HS-5 (cell line): ENCODE data around the gene GBA2.

Source experiments
- DNase-seq: peaks from one replicate; pipeline ENCODE4 v3.0.0-alpha.2; 2012; ENCODE audit warnings: low read depth

GBA2 gene

GRCh38 chr9:35748858-35749514 lies at the start of gene GBA2, which contains the start of gene RGP1:
Gene GBA2, minus strand, starts transcription at chr9:35749228. Its CDS starts 524 bp downstream, at chr9:35748704.
Gene RGP1, plus strand, starts transcription at chr9:35749287. Its CDS starts 469 bp downstream, at chr9:35749756.
- DNase-seq = no peak

- DNase-seq = no peak
Measured at GRCh38 chr9:35797311-35798109, 48.5 kb upstream of the GBA2 start.

DNA sequence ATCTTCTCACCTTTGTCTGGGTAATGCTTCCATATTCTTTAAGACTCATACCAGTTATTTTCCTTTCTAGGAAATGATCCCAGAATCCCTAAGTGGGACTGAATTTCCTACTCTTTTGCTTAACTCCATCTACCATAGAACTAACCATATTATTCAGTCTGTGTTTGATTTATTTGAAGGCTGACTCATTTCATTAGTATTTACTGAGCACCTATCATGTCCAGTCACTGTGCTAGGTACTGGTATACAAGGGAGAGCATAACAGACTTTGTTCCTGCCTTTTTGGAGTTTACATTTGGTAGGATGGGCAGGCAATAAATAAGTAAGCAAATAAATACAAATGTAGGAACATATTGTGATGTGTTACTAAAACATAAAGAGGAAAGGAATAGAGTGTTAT lies 46.7 kb upstream of the GBA2 start:
- DNase-seq = no peak

DNA sequence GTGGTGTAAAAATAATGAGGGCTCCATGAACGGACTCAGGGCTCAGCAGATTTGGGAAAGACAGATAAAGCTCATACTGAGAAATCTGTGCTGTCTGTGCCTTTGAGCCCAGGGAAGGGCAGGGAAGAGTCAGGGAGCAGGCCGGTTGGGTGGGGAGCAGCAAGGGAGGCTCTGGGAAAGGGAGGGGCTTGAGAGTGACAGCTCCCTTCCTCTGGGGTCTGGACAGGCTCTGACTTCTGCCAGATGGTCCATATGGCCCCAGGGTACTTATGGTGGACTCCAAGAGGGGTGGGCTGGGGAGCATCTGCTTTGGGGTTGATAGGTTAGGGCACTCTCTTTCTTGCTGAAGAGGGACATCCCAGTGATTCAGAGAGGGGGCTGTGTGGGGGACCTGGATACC lies 44.4 kb upstream of the GBA2 start:
- DNase-seq = no peak

- DNase-seq = no peak
Measured at GRCh38 chr9:35792826-35793225, 43.8 kb upstream of the GBA2 start.

- DNase-seq = no peak
Measured at GRCh38 chr9:35792024-35792813, 43.2 kb upstream of the GBA2 start.

- no peak for DNase-seq
Measured at GRCh38 chr9:35791297-35791921, 42.4 kb upstream of the GBA2 start, which contains the start of gene NPR2. Gene NPR2, plus strand, starts transcription at chr9:35791591. Its CDS starts 818 bp downstream, at chr9:35792409.

DNA sequence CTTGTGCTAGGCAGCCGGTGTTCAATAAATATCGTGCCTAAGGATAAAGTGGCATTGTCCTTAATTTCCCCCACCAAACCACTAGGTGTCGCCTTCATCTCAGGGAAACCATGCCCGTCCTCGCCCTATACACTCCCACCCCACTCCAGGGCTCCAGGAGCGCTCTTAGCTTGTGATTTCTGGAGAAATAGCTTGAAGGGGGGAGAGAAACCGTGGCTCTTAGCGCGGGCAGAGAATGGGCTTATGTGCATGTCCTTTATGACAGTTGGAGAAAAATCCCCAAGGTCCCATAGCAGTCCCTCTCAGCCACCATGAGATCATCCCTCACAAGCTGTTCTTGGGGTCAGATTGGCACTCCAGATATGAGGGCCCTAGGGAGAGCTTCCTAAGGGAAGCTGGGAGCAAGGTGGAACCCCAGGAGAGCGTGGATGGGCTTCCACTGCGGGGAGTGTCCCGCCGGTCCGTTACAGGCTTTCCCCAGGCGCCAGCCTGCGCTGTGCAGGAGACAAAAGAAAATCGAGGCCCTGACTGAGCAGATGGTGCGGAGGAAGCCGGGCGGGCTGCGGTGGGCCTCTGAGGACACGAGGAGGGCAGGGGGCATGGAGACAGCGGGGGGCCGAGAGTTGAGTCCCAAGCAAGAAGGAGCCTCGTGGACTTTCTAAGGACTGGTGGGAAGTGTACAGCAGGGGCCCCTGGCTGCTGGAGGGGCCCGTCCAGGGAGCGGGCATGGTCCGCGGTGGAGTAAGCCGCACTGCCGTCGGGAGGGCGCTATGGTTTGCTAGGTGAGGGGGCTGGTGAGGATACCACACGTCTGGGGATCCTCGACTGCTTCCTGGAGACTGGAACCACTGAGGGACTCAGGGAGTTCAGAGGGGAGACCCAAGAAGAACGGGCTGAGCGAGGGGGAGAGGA lies 41.6 kb upstream of the GBA2 start:
- no peak for DNase-seq

DNA sequence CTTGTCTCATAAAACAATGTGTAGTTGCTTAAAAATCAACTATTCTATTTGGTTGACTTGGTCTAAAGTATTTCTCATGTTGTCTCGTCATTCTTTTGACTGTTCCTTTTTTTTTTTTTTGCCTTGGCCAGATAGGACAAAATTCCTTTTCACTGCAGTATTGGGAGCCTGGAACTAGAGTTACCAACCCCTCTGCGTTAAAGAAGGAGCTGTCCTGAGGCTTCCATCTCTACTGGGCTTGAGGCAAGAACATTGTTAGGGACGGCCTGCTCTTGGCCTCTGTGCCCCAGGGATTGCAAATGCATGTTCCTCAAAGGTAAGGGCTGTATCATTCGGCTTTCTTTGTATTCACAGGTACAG lies 41.0 kb upstream of the GBA2 start:
- no peak for DNase-seq

- DNase-seq = no peak
Measured at GRCh38 chr9:35789541-35789940, 40.5 kb upstream of the GBA2 start.

GRCh38 chr9:35783418-35783817 lies 34.4 kb upstream of the GBA2 start:
- no peak for DNase-seq

DNA sequence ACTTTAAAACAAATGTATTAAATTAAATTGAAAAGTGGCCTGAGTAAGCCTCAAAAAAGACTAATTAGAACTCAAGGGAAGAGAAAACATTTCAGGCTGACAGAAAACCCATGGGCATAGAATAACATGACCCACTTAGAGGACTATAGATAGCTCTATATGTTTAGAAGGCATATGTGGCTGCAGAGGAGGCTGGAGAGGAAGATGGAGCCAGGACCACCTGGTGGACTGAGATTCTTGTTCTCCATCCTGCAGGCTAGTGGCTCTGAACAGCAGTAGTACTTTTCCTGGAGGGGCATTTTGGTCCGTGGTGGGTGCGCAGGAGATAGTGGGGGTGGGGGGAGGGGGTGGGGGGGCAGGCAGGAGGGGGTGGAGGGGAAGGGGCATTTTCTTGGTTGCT lies 32.0 kb upstream of the GBA2 start:
- DNase-seq = no peak

- no peak for DNase-seq
Measured at GRCh38 chr9:35778496-35778895, 29.5 kb upstream of the GBA2 start.

GRCh38 chr9:35776018-35776417 lies 27.0 kb upstream of the GBA2 start:
- DNase-seq = no peak

- no peak for DNase-seq
Measured at GRCh38 chr9:35774907-35775635, 26.0 kb upstream of the GBA2 start.

GRCh38 chr9:35771943-35772342 lies 22.9 kb upstream of the GBA2 start:
- DNase-seq = no peak

- DNase-seq = no peak
Measured at GRCh38 chr9:35771534-35771933, 22.5 kb upstream of the GBA2 start.

- no peak for DNase-seq
Measured at GRCh38 chr9:35771075-35771433, 22.0 kb upstream of the GBA2 start.

- DNase-seq = no peak
Measured at GRCh38 chr9:35769763-35770162, 20.7 kb upstream of the GBA2 start.

DNA sequence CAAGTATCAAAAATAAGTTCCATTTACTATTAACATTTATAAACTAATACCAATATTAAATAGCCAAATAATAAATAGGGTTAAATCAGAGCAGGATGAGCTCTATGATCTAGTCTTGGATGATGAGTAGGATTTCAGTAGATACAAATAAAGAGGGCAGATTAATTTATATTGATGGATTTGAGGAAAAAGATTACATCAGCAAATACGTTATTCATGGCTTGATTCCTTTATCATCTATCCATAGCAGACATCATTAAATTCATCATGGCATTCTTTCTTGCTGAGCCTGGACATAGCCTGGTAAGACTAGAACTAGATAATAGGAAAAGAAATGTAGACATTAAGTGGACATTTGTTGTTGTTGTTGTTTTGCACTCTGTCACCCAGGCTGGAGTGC lies 18.4 kb upstream of the GBA2 start:
- DNase-seq = no peak

GRCh38 chr9:35766997-35767396 lies 18.0 kb upstream of the GBA2 start:
- no peak for DNase-seq
